ENCODE data around the gene CRHR1. TPM values are rescaled to one million over a fixed set of nuclear protein-coding genes. Genes with fewer than 3 reads are reported as not detected.

CRHR1 gene
- total RNA-seq, 1 experiment from 2014 or later, result not detected

DNA sequence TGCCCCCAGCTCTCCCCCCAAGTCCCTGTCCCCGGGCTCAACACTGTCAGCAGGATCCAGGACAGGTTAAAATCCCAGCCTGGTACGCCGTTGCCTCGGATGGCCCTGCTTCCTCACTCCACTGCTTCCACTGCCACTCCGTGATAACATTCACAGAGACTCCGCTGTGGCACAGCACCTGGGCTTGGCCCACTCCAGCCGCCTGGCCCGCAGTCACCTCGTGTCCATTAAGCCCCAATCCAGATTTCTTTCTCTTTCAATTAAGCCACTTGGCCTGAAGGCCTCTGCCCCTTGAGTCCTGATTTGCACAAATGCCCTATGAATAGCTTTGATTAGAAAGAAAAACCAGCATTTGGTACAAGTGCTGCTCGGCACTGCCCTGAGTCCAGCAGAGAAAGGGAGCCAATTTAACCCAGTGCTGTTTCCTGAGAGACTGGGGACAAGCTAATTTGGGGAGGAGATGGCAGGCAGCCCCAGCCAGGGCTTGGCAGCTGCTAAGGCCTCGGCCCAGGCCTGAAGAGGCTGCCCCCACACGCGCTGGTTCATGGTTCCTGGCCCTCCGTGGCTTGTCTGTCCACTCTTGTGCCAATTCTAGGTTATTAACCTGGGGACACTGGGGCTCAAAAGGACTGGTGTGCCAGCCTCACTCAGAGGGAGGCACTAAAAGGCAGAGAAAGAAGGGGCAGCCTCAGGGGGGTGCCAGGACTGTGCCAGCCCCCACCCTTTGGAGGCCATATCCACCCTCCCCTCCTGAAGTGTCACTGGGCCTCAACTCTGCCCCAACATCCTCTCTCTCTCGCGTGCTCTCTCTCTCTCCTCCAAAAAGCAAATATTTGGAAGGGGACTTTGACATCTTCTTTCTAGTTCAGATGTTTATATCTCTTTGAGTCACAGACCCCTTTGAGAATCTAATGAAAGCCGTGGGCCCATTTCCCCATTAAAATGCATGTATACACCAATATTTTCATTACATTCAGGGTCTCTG is 30.8 kb downstream of the CRHR1 start:
- TF ChIP-seq EZH2 (IDR thresholded peaks at IDR 0.05; ENCODE audit: low read depth), result no peak
- TF ChIP-seq, protein P1, sequence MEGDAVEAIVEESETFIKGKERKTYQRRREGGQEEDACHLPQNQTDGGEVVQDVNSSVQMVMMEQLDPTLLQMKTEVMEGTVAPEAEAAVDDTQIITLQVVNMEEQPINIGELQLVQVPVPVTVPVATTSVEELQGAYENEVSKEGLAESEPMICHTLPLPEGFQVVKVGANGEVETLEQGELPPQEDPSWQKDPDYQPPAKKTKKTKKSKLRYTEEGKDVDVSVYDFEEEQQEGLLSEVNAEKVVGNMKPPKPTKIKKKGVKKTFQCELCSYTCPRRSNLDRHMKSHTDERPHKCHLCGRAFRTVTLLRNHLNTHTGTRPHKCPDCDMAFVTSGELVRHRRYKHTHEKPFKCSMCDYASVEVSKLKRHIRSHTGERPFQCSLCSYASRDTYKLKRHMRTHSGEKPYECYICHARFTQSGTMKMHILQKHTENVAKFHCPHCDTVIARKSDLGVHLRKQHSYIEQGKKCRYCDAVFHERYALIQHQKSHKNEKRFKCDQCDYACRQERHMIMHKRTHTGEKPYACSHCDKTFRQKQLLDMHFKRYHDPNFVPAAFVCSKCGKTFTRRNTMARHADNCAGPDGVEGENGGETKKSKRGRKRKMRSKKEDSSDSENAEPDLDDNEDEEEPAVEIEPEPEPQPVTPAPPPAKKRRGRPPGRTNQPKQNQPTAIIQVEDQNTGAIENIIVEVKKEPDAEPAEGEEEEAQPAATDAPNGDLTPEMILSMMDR (conservative IDR thresholded peaks at IDR 0.05), result no peak
- intact Hi-C loops (cut with micrococcal nuclease; ENCODE audit: unreplicated experiment), result no loop called here
- Histone ChIP-seq H3F3A (ENCODE audit: insufficient read depth, low read depth) (no peaks in the 10 kb centered on the region), H3K4me3 (no peak overlapping the region), H2AFZ (no peak overlapping the region), H3K27ac (no peak overlapping the region), H3K4me1 (replicated peaks; ENCODE audit: insufficient read depth) (no peaks in the 10 kb centered on the region), H3K4me2 (no peak overlapping the region), H3K27me3 (ENCODE audit: insufficient read depth, low read depth) (peaks cover 71% of the 10 kb centered on the region), H3K36me3 (ENCODE audit: low read depth) (no peaks in the 10 kb centered on the region), H4K20me1 (ENCODE audit: insufficient read depth) (no peaks in the 10 kb centered on the region), H3K9me2 (ENCODE audit: insufficient read depth) (no peaks in the 10 kb centered on the region), H3K79me2 (ENCODE audit: low read depth) (no peaks in the 10 kb centered on the region), H3K9me3 (ENCODE audit: insufficient read depth, low read depth) (peaks cover 4% of the 10 kb centered on the region; the same call in 1 of the 2 replicates)
- no TSS peak for BruUV-seq (replicated peaks)
- DNase-seq, result no peak
- ChIA-PET POLR2A (ENCODE audit: unreplicated experiment) (no interaction called here), CTCF (no interaction called here)

DNA sequence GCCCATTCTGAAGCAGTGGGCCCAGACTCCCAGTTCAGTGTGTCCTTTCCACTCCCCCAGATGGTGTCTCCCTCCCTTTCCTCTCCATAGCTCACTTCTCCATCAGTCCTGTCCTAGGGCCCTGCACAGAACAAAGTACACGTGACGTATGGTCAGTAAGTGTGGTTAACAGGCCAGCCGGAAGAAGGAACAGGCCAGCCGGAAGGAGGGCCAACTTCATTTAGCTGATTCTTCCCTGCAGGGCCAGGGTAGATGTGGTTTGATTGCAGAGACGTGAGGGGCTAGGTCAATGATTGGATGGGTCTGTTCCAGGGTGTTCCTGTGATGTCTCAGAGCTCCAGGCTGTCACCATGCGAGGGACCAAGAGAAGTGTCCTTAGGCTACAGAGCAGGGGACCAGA is 31.6 kb downstream of the CRHR1 start:
- intact Hi-C loops (cut with micrococcal nuclease; ENCODE audit: unreplicated experiment), result no loop called here
- Histone ChIP-seq H3K27me3 (ENCODE audit: insufficient read depth, low read depth) (peaks cover 72% of the 10 kb centered on the region), H3K27ac (no peak overlapping the region), H3K36me3 (ENCODE audit: low read depth) (no peaks in the 10 kb centered on the region), H3K4me2 (no peak overlapping the region), H3F3A (ENCODE audit: insufficient read depth, low read depth) (no peaks in the 10 kb centered on the region), H4K20me1 (ENCODE audit: insufficient read depth) (no peaks in the 10 kb centered on the region), H2AFZ (no peak overlapping the region), H3K9me3 (ENCODE audit: insufficient read depth, low read depth) (peaks cover 4% of the 10 kb centered on the region; the same call in 1 of the 2 replicates), H3K4me1 (replicated peaks; ENCODE audit: insufficient read depth) (no peaks in the 10 kb centered on the region), H3K9me2 (ENCODE audit: insufficient read depth) (no peaks in the 10 kb centered on the region), H3K79me2 (ENCODE audit: low read depth) (no peaks in the 10 kb centered on the region), H3K4me3 (no peak overlapping the region)
- ChIA-PET CTCF (no interaction called here), POLR2A (ENCODE audit: unreplicated experiment) (no interaction called here)
- BruUV-seq (replicated peaks), result no TSS peak
- no peak for DNase-seq
- TF ChIP-seq EZH2 (IDR thresholded peaks at IDR 0.05; ENCODE audit: low read depth), result no peak
- TF ChIP-seq, protein P1 (conservative IDR thresholded peaks at IDR 0.05), result no peak

DNA sequence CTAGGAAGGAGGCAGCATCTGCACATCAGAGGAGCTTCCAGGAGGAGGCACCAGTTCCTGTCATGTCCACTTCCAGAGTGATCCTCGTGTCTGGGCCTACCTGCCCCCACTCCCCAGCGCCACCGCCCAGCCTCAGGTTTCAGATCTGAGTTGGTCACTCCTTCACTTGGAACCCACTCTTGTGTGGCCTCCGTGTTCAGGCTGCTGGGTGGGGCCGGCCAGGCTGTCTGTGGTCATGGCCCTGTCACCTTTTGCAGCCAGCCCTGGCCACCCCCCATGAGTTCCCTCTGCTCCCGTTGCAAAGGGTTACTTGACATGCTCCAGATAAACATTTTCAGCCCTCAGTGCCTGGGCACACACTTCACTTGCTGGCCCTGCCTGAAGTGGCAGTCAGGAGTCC is 33.9 kb downstream of the CRHR1 start:
- H3K4me1 ChIP-seq (replicated peaks; ENCODE audit: insufficient read depth), result no peaks in the 10 kb centered on the region
- no TSS peak for BruUV-seq (replicated peaks)
- H3K9me3 ChIP-seq (ENCODE audit: insufficient read depth, low read depth), result no peaks in the 10 kb centered on the region
- no peak for DNase-seq
- intact Hi-C loops (cut with micrococcal nuclease; ENCODE audit: unreplicated experiment), result no loop called here
- no peak overlapping the region for H3K4me3 ChIP-seq
- CTCF ChIA-PET, result no interaction called here
- H3K79me2 ChIP-seq (ENCODE audit: low read depth), result no peaks in the 10 kb centered on the region
- no peaks in the 10 kb centered on the region for H3K36me3 ChIP-seq (ENCODE audit: low read depth)
- peaks cover 77% of the 10 kb centered on the region for H3K27me3 ChIP-seq (ENCODE audit: insufficient read depth, low read depth)
- no peaks in the 10 kb centered on the region for H3F3A ChIP-seq (ENCODE audit: insufficient read depth, low read depth)
- H2AFZ ChIP-seq, result no peak overlapping the region
- no peak overlapping the region for H3K4me2 ChIP-seq
- POLR2A ChIA-PET (ENCODE audit: unreplicated experiment), result no interaction called here
- no peaks in the 10 kb centered on the region for H3K9me2 ChIP-seq (ENCODE audit: insufficient read depth)
- H3K27ac ChIP-seq, result no peak overlapping the region
- no peaks in the 10 kb centered on the region for H4K20me1 ChIP-seq (ENCODE audit: insufficient read depth)
- TF ChIP-seq, protein P1 (conservative IDR thresholded peaks at IDR 0.05), result no peak
- TF ChIP-seq EZH2 (IDR thresholded peaks at IDR 0.05; ENCODE audit: low read depth), result no peak
